HG03442 (cell line): ENCODE measurements around the gene WDFY2.
"Not testable (repeated sequence)": the region's sequence is repeated elsewhere in the genome, so short reads cannot be mapped to it uniquely, and the experiment has no call there.

Experiments used
- ATAC-seq: cut with Tn5 transposase; IDR thresholded peaks from one replicate; pipeline ENCODE4 v1.9.1; 2021; ENCODE audit warnings: mild to moderate bottlenecking, moderate library complexity; ENCODE audit not compliant: unreplicated experiment

The WDFY2 gene, protein sequence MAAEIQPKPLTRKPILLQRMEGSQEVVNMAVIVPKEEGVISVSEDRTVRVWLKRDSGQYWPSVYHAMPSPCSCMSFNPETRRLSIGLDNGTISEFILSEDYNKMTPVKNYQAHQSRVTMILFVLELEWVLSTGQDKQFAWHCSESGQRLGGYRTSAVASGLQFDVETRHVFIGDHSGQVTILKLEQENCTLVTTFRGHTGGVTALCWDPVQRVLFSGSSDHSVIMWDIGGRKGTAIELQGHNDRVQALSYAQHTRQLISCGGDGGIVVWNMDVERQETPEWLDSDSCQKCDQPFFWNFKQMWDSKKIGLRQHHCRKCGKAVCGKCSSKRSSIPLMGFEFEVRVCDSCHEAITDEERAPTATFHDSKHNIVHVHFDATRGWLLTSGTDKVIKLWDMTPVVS

DNA sequence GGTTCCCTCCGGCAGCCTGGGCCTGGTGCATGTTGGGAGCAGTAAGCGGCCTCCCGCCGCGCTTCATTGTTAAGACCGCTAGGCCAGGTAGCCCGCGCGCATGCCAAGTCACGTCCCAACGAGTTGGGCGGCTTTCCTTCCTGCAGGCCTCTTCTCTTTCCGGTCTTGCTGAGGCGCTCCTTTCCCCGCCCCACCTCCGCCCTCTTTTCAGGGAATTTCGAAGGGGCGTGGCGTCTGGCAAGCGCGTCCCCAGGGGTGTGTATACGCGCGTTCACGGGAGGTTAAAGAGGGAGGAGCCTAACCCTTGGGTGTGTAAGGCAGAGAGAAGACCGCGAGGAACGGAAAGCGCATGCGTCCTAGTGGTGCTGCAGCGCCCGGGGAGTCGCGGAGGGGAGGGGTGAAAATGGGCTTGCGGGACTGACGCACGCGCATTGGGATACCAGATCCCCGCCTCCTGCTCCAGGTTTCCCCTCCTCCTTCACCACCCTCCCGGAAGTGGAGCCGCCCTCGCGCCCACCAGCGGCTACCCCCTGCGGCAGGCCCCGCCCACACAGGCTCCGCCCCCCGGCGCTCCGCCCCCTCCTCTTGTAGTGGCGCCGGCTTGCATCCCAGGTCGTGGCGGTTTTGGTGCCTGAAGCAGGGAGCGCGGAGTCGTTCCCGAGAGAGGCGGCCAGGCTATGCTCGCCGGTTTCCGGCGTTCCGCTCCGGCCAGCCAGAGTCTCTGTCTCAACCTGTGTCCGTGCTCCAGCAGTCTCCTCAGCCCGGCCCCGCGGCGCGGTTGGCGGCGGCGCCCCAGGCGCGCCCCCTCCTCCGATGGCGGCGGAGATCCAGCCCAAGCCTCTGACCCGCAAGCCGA is at the start of gene WDFY2:
Gene WDFY2, plus strand, starts transcription at position 588 of the 856 bp plus-strand sequence. Its CDS starts 226 bp downstream, at position 814.
- ATAC-seq, result peak; percentile 74

DNA sequence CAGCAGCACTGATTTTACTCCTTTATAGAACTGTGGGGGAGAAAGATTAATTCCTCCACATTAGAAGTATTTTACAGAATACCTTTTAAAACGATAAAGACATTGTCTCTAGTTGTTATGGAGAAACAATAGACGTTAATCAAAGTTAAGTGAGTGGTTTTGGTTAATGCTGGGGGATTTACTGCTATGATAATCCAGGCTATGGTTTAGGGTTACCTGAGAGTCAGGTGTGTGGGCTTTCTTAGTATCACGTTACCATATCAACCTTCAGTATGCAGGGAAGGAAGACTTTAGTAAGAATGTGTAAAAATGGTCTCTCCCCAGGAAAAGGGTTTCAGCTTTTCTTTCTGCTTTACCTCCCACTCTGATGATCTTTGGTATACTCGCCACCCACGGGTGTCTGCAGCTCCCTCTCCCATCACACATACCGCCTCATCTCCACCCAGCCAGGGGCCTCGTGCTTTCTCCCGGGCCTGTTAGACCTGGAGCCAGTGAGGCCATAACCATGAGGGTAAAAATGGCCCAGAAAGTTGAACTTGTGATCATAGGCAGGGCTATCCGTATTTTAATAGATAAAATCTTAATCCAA is 45.6 kb upstream of the WDFY2 start:
- no peak for ATAC-seq

DNA sequence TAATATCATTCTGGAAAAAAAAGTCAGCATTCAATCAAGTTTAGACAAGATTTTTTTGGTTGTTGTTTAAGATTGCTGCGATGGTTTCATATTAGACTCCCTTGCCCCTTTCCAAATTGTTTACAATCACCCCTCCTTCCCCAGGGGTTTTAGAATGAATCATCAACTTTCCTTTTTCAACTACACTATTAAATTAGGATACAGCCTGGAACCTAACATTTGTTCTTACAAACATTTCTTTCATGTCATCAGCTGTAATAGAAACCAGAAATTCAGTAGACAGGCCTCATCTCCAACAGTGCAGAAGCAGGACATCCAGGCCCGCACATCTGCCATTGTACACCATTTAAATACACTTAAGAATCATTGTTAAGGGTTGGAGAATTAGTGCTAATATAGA is 44.4 kb upstream of the WDFY2 start:
- no peak for ATAC-seq

DNA sequence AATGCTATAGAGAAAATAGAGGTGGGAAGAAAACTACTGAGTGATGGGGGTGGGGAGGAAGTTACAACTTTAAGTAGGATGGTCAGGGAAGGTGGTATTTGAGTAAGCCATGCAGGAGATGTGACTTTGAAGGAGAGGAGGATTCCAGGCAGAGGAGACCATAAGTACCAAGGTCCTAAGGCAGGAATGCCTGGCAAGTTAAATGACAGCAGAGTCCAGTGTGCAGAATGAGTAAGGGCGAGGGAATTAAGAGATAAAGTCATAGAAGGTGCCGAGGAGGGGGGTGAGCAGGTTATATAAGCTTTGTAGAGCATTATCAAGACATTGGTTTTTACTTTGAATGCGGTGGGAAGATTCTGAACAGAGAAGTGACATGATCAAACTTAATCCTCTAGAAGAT is 43.2 kb upstream of the WDFY2 start:
- ATAC-seq, result no peak

DNA sequence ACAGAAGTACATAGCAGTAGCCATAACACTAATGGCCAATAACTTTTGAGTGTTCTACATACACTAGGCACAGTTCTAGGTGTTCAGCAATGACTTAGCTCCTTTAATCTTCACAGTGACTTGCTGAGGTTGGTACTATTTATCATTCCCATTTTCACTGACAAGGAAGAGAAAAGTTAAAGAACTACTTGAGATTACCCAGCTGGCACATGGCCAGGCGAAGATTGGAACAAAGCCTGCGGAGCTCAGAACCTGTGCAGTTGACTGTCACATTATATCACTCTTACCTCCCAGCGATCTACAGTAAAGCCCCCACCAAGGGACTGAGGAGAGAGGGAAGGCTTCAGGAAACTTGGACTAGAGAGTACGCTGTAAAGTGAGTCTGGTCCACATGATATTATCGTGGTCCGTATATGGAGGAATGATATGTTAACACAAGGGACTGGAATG is 42.4 kb upstream of the WDFY2 start:
- ATAC-seq, result no peak

DNA sequence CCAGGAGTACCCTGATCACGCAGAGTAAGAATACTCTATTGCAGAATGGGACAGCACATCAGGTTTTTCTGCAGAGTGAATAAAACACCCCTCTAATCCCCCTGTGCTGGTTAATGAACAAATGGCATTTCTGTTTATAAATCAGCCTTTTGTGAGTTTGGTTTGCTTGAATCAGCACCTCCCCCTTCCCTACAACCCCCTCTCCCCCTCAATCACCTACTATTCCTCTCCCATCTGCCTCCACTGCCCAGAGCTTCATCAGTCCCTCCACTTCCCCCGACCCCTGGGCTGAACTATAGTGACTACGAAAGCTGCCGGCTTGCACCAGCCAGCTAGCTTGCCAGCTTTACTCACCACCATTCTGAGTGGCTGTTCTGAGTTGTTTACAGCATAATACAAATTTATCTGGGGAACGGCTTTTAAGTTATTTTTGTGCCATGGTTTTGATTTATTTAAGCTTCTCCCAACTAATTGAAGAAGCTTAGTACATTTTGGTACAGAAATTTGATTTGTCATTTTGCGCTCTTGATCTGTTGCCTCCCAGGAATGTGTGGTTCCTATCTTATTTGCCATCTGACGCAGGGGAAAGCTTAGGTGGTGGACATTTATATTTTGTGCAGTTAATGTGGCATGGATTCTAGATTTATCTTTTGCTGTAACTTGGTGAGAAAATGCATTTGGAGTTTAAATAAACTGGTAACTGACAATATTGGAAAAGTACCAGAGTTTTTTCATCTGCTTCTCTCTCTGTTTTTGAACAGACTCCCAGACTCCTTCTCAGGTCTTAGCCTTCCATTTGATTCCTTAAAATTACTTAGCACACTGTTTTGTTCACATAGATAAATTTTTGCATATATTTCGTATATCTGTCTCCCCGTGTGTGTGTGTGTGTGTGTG is 41.7 kb upstream of the WDFY2 start:
- no peak for ATAC-seq

DNA sequence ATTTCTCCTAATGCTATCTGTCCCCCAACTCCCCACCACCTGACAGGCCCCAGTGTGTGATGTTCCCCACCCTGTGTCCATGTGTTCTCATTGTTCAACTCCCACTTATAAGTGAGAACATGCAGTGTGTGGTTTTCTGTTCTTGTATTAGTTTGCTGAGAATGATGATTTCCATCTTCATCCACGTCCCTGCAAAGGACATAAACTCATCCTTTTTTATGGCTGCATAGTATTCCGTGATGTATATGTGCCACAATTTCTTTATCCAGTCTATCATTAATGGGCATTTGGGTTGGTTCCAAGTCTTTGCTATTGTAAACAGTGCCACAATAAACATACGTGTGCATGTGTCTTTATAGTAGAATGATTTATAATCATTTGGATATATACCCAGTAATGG is 38.8 kb upstream of the WDFY2 start:
- ATAC-seq, result not testable (repeated sequence)

DNA sequence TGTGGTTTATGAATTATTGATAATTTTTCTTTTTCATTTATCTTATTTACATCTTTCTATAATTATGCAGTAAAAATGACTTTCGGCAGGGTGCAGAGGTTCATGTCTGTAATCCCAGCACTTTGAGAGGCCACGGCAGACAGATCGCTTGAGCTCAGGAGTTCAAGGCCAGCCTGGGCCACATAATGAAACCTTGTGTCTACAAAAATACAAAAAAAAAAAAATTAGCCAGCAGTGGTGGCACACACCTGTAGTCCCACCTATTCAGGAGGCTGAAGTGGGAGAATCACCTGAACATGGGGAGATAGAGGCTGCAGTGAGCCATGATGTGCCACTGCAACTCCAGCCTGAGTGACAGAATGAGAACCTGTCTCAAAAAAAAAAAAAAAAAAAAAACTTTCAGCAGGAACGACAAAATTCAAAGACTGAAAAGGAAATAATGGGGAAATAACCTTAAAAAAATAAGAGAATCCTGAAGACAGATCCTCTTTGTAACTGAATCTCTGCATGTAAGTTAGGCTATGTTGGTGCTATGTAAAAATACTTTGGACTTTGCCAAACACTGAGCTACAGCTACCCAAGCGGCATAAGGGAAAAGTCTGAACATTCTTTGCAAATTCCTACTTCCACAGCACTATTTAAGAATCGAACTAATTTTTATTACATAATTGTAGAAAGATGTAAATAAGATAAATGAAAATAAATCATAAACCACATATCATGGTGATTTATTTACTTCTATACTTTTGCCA is 36.7 kb upstream of the WDFY2 start:
- no peak for ATAC-seq

DNA sequence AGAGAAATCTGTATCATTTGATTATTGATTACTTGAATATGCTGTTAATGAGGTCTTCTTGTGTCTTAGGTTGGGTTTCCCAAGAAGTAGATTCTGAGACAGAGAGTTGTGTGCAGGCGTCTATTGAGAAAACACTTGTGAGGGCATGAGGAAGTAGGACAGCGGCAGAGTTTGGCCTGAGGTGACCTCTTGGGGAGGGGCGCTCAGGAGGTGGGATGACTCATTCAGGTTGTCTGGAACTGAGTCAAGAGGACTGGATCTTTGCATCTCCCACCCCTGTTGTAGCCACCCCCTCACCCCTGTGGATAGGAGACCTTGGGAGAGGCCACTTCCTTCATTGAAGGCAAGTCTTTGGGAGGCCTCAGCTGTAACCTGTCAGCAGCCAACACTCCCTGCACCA is 35.2 kb upstream of the WDFY2 start:
- peak; percentile 72 for ATAC-seq

DNA sequence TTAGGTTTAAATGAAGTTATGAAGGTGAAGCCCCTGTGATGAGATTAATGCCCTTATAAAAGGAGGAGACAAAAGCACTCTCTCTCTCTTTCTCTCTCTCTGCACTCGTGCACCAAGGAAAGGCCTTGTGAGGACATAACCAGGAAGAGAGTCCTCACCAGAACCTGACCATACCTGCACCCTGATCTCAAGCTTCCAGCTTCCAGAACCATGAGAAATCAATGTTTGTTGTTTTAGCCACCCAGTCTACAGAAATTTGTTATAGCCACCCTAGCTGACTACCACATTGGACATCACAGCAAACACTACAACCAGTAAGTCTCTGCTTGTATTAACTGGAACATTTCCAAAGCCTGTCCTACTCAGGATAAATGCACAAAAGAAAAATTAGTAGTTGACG is 34.7 kb upstream of the WDFY2 start:
- ATAC-seq, result no peak

DNA sequence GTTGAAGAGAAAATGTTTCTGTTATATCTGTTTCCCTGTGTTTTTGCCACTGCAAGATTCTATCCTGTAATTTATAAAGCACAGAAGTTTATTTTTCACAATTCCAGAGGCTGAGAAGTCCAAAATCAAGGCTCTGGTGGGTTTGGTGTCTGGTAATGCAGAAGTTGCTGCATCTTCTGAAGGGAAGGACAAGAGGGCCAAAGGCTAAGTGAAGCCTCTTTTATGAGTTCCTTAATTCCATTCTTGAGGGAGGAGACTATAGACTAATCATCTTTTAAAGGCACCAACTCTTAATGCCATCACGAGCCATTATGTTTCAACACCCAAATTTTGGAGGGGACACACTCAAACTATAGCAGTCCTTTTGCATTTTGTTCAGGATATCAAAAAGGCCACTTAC is 34.1 kb upstream of the WDFY2 start:
- ATAC-seq, result no peak

DNA sequence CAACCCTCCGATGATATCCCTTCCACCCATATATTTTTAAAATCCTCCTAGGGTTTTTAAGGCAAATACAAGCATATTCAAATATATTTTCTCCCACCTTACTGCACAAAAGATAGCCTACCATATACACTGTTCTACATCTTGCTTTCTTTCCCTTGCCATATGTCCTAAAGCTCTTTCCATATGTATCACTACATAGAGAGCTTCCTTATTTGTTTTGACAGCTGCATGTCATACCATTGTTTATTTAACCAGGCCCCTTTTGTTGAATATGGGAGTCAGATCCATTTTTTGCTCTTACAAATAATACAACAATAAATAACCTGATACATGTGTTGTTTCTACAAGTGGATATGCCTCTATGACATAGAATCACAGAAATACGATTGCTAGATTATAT is 32.8 kb upstream of the WDFY2 start:
- no peak for ATAC-seq

DNA sequence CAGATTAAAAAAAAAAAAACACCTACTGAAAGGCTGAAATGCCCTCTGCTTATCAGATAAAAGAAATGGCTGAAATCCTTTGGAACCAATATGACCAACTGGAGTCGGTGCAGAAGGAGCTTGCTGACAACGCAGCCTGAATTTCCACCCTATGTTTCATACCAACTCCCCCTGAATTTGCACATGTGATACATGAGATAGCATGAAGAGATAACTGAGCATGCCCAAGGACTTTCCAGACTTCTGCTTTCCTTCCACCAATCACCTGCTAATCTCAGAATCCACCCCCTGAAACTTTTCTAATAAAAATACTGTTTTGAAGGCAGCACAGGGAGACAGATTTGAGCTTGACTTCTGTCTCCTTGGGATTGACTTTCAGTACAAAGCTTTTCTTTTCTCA is 32.2 kb upstream of the WDFY2 start:
- no peak for ATAC-seq

DNA sequence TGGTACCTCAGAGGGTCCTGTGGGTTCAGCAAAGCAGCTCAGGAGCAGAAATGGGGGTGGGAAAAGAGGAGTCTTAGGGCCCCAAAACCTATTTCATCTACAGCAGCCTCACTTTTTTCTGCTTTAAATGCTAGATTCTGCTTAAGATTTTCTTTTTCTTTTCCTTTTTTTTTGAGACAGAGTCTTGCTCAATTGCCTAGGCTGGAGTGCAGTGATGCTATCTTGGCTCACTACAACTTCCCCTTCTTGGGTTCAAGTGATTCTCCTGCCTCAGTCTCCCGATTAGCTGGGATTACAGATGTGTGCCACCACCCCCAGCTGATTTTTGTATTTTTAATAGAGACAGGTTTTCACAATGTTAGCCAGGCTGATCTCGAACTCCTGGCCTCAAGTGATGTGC is 30.7 kb upstream of the WDFY2 start:
- ATAC-seq, result no peak

DNA sequence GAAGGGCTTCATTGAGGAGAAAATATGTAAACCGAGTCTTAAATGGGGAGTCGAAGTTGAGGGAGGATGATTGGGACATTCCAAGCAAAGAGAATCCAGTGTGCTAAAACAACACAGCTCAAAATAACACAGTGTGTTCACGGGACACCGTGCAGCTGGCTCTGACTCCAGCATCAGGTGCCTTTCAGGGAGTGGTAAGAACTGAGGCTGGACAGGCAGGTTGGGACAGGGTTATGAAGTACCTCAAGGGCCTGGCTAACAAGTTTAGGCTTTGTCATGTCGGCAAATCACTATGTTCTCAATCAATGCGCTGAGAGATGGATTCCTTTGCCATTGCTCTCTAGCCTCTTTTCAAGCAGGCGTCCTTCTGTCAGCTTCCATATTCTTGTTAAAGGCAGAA is 27.5 kb upstream of the WDFY2 start:
- no peak for ATAC-seq

DNA sequence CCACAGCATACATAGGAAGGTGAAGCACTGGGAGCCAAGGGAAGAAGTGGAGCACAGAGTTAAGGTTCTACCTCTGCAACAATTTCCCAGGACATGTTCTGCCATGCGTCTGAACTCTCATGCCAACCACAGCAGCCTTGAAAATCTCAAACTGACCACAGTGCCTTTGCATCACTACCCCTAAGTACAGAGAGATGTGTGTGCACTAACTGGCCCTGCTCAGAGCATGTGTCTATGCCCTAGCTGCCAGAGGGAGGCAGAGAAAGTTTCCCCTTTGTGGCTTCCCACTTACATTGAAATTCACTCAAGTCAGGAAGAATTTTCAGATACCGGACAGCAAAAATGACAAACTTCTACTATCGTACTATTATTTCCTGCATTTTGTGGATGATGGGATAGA is 26.8 kb upstream of the WDFY2 start:
- no peak for ATAC-seq

DNA sequence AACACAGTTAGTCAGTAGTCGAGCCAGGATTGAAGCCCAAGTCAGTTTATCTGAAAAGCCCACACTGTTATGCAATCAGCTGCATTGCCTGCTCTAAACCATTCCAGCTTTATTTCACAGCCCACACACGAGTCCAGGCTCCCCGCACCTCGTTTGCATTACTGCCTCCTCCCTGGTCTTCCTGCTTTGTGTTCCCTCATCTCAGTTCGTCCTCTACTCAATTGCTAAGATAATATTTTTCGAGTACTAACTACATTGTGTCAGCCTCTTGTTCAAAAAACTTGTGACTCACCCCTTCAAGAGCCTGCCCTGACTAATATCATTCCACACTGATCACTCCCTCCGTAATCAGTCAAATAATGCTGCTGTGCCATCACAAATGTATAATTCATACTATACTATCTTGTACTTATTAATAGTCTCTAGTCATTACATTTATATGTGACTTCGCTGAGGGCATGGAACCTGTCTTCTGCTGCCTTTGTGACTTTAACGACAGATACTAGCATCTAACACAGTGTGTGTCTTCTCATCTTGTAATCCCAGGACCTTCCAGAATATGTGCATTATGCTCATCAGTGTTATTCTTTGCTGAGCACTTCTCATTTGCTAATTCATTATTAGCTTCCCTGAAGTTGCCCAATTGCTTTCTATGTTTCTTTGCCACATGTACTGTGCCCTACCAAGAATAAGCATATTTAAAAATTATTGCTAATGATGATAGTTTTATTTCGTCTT is 26.2 kb upstream of the WDFY2 start:
- no peak for ATAC-seq

DNA sequence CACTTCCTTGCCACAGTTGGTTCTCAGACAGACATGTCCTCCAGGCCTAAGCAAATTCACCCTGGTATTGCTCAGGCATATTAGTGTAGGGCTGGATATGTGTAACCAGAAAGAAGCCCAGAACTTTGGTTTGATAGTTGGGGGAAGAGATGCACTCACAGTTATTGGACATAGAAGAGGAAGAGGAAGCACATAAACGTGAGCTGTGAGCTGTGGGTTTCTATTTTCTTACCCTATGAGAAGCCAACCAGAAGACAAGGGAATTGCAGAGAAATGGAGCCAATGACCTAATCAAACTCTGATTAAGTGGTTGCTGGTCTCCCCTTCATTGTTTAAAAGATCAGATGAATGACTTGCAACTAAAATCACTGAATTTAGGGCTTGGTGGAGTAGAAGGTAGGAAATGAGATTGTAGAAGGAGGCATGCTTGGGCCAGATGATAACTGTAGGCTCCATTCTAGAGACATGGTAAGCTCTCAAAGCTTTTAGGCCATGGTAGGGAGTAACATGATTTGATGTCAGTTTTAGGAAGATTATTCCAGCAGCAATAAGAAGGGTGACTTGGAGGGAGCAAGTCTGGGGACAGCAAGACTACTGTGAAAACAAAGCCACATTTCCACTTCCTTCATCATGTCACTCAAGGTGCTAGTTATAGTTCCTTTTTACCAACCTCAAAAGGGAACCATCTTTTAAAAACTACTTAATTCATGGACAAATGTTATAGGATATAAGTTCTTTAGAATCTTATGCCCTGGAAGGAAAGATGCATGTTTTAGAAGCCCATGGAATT is 24.1 kb upstream of the WDFY2 start:
- ATAC-seq, result no peak
